Gastroesophageal sphincter (tissue), 4 donors: Measurements from ENCODE around the gene TAB2. TPM values are rescaled to one million over a fixed set of nuclear protein-coding genes. Genes with fewer than 3 reads are reported as not detected.

Experiments used
- ATAC-seq: fragments of 150-250 bp; one replicate; pipeline ENCODE4 v1.9.1; 2016; ENCODE audit warnings: mild to moderate bottlenecking, moderate library complexity
- H3K27ac ChIP-seq, 4 donors: fragments of 200-600 bp; sonication (generic) in 3 of 4; 1 replicate in 3 of 4; 2 replicates in 1 of 4; pipeline ENCODE4 v1.5.1; 2016 to 2019
- H3K27me3 ChIP-seq: fragments of 200-600 bp; sonication (generic); one replicate; pipeline ENCODE4 v1.5.1; 2019
- H3K36me3 ChIP-seq, 2 donors: fragments of 200-600 bp; sonication (generic); one replicate each; pipeline ENCODE4 v1.5.1; 2019; ENCODE audit warnings: control low read depth in 1 of 2
- H3K4me1 ChIP-seq, 3 donors: fragments of 200-600 bp; sonication (generic); 1 replicate in 2 of 3; 2 replicates in 1 of 3; pipeline ENCODE4 v1.5.1; 2016 to 2019; ENCODE audit warnings: control low read depth in 2 of 3
- H3K4me3 ChIP-seq, 2 donors: fragments of 200-600 bp; sonication (generic); one replicate each; pipeline ENCODE4 v1.5.1; 2019; ENCODE audit warnings: mild to moderate bottlenecking in 1 of 2, moderate library complexity in 1 of 2
- H3K9me3 ChIP-seq, 3 donors: fragments of 200-600 bp; sonication (generic); one replicate each; pipeline ENCODE4 v1.5.1; 2017 to 2019; ENCODE audit warnings: control low read depth in 2 of 3
- EP300 ChIP-seq: sonication (generic); formaldehyde crosslinking; IDR thresholded peaks from one replicate; pipeline ENCODE4 v1.6.1; 2017; ENCODE audit warnings: antibody characterized with exemption, mild to moderate bottlenecking
- POLR2A ChIP-seq, 2 donors: fragments of 450-650 bp; IDR thresholded peaks; one replicate each; pipeline ENCODE4 v1.6.1; 2017; ENCODE audit warnings: antibody characterized with exemption in 2 of 2, mild to moderate bottlenecking in 2 of 2, moderate library complexity in 1 of 2
- POLR2AphosphoS5 ChIP-seq: sonication (generic); formaldehyde crosslinking; IDR thresholded peaks from one replicate; pipeline ENCODE4 v1.6.1; 2017; ENCODE audit warnings: antibody characterized with exemption
- WGBS, 2 donors: methylation state at CpG; one replicate each; pipeline ENCODE4 v1.1.5; 2018; ENCODE audit warnings: low coverage in 1 of 2; 5-methylcytosine and 5-hydroxymethylcytosine counted together
- total RNA-seq, 4 donors: library from RNA; depleted of rRNA; stranded (reverse); fragments of >200 nt; gene quantifications; one replicate each; pipeline ENCODE4 v1.1.0, GENCODE V29; 2016
- TF ChIP-seq, protein P1 (sequence below), 4 experiments: fragments of 200-600 bp in 2 of 4; fragments of 450-650 bp in 2 of 4; sonication (generic) in 1 of 4; IDR thresholded peaks; one replicate each; pipeline ENCODE4 v1.5.1; 2017 to 2019; ENCODE audit warnings: antibody characterized with exemption in 4 of 4, mild to moderate bottlenecking in 2 of 4, moderate library complexity in 2 of 4

The TAB2 gene
- total RNA-seq, 4 donors from 2014 or later: 69.5 to 111 (median 97.0) TPM

DNA sequence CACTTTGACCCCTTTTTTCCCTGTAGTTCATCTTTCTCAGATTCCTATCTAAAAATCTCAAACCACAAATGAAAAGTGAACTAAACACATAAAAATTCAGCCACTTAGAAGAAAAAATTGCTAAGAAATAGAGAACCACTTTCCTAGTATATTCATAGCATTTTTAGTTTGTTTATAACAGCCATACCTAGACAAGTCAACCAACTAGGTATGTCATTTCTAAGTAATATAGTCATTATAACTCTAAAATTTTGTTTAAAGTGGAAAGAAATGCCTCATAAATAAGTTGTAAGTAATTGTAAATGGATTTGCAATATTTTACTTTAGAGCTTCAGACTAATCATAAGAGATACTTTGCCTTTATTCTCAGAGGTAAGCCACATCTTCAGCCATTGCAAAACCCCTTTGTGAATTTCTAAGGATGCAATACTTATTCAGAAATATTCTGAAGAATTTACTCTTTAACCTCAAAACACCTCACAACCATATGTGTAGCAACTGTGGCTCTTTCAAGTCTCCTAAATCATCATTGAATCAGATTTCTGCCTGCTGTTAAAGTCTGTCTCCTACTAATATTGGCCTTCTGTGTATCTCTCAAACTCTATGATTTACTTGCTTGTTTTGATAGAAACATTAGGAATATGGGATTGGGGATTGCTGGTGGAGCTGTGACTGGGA lies 75.6 kb downstream of the TAB2 start:
- TF ChIP-seq POLR2A (IDR thresholded peaks at IDR 0.05) (no peak), EP300 (no peak), POLR2AphosphoS5 (no peak)
- TF ChIP-seq, protein P1, sequence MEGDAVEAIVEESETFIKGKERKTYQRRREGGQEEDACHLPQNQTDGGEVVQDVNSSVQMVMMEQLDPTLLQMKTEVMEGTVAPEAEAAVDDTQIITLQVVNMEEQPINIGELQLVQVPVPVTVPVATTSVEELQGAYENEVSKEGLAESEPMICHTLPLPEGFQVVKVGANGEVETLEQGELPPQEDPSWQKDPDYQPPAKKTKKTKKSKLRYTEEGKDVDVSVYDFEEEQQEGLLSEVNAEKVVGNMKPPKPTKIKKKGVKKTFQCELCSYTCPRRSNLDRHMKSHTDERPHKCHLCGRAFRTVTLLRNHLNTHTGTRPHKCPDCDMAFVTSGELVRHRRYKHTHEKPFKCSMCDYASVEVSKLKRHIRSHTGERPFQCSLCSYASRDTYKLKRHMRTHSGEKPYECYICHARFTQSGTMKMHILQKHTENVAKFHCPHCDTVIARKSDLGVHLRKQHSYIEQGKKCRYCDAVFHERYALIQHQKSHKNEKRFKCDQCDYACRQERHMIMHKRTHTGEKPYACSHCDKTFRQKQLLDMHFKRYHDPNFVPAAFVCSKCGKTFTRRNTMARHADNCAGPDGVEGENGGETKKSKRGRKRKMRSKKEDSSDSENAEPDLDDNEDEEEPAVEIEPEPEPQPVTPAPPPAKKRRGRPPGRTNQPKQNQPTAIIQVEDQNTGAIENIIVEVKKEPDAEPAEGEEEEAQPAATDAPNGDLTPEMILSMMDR (IDR thresholded peaks at IDR 0.05): no peak
- ATAC-seq: no peak
- Histone ChIP-seq H3K9me3 (no peaks in the 10 kb centered on the region), H3K27ac (no peak overlapping the region), H3K4me3 (no peak overlapping the region), H3K4me1 (peaks cover 0 to 3% (median 0%) of the 10 kb centered on the region in 3 donors), H3K36me3 (peaks cover 0 to 16% of the 10 kb centered on the region in 2 donors), H3K27me3 (no peaks in the 10 kb centered on the region)

DNA sequence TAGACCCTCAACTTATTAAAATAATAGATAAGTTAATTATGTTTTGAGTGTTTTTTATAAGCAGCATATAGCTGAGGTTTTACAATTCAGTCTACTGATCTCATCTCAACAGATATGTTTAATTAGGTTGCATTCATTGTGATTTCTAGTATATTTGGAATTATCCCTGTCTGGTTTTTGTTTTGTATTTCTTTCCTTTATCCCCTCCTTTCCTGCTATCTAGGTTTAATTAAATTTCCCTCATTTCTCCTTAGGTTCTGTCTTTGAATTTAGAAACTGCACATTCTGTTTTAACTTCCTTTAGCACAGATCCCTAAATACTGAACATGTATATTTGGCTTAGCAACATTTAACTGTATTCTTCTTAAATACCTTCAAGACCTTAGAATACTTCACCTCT lies 77.7 kb downstream of the TAB2 start:
- no peak overlapping the region for H3K4me3 ChIP-seq
- ATAC-seq: no peak
- H3K9me3 ChIP-seq: no peaks in the 10 kb centered on the region
- no peaks in the 10 kb centered on the region for H3K4me1 ChIP-seq
- TF ChIP-seq EP300 (no peak), POLR2A (IDR thresholded peaks at IDR 0.05) (no peak), POLR2AphosphoS5 (no peak)
- TF ChIP-seq, protein P1 (IDR thresholded peaks at IDR 0.05): no peak
- H3K27me3 ChIP-seq: no peaks in the 10 kb centered on the region
- no peak overlapping the region for H3K27ac ChIP-seq
- H3K36me3 ChIP-seq: peaks cover 0 to 33% of the 10 kb centered on the region in 2 donors

DNA sequence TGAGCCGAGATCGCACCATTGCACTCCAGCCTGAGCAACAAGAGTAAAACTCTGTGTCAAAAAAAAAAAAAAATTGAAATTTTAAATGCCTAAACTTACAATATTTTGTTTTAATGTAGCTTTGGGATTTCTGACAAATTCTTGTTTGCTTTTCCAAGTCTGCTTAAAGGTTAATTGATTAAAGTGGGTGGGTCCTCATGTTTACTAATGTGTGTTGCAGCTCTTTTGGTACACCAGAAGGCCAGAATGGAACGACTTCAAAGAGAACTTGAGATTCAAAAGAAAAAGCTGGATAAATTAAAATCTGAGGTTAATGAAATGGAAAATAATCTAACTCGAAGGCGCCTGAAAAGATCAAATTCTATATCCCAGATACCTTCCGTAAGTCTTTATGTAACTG lies 79.9 kb downstream of the TAB2 start:
- 96 to 97% methylated on average over 5 to 6 of the region's 6 CpGs for WGBS, 2 donors
- H3K36me3 ChIP-seq: peaks cover 0 to 39% of the 10 kb centered on the region in 2 donors
- no peak overlapping the region for H3K27ac ChIP-seq
- H3K27me3 ChIP-seq: no peaks in the 10 kb centered on the region
- ATAC-seq: no peak
- no peaks in the 10 kb centered on the region for H3K4me1 ChIP-seq
- H3K9me3 ChIP-seq: no peaks in the 10 kb centered on the region
- no peak overlapping the region for H3K4me3 ChIP-seq
- TF ChIP-seq, protein P1 (IDR thresholded peaks at IDR 0.05): no peak
- no peak for TF ChIP-seq POLR2A (IDR thresholded peaks at IDR 0.05)
- no peak for TF ChIP-seq EP300
- no peak for TF ChIP-seq POLR2AphosphoS5

DNA sequence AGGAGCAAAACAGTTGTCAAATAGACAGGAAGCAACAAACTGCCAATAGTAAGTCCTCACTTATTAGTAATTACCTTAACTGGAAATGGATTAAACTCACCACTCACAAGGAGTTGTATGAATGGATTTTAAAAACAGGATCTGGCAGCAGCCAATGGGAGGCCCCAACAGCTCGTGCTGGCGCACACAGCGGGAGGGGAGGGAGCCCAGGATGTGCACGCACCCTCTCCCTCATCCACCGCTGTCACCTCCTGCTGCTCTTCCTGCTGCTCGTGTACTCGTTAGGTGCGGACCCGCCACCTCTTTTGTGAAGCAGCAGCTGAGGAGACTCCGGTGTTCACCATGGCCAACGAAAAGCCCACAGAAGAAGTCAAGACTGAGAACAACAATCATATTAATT lies 82.5 kb downstream of the TAB2 start, which contains the start of gene SUMO4:
Gene SUMO4 (plus strand): TSS at position 213 of the 400 bp plus-strand sequence. CDS start 130 bp downstream, at position 343.
- WGBS, 2 donors: 100% methylated on average over 5 of the region's 11 CpGs; no CpG with 5 or more reads in 1 of the 2 donors
- Histone ChIP-seq H3K9me3 (no peaks in the 10 kb centered on the region), H3K27me3 (no peaks in the 10 kb centered on the region), H3K4me1 (no peaks in the 10 kb centered on the region), H3K4me3 (no peak within 1 kb of the TSS), H3K36me3 (peaks cover 0 to 57% of the 10 kb centered on the region in 2 donors), H3K27ac (no peak within 1 kb of the TSS)
- ATAC-seq: no peak
- TF ChIP-seq, protein P1 (IDR thresholded peaks at IDR 0.05): no peak
- TF ChIP-seq POLR2AphosphoS5: no peak

DNA sequence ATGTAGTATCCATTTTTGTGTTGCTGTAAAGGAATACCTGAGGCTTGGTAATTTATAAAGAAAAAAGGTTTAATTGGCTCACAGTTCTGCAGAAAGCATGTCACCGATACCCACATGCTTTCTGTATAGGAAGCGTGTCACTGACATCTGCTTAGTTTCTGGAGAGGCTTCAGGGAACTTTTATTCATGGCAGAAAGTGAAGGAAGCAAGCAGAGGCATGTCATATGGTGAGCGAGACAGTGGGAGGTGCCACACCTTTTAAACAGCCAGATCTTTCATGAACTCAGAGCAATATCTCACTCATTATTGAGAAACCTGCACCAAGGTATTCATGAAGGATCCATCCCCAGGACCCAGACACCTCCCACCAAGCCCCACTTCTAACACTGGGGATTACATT lies 86.0 kb downstream of the TAB2 start:
- no peak overlapping the region for H3K4me3 ChIP-seq
- H3K4me1 ChIP-seq: no peaks in the 10 kb centered on the region
- ATAC-seq: no peak
- H3K9me3 ChIP-seq: no peaks in the 10 kb centered on the region
- no peak overlapping the region for H3K27ac ChIP-seq
- no peaks in the 10 kb centered on the region for H3K27me3 ChIP-seq
- H3K36me3 ChIP-seq: peaks cover 0 to 64% of the 10 kb centered on the region in 2 donors
- TF ChIP-seq POLR2AphosphoS5: no peak
- no peak for TF ChIP-seq EP300
- TF ChIP-seq POLR2A (IDR thresholded peaks at IDR 0.05): no peak
- TF ChIP-seq, protein P1 (IDR thresholded peaks at IDR 0.05): no peak
- WGBS, 2 donors: 93 to 95% methylated on average over 2 to 3 of the region's 3 CpGs
